GM10266 (cell line): ENCODE results near the gene RPAP3.

Experiments used
- DNase-seq: peaks from one replicate; pipeline ENCODE4 v3.0.0; 2012; ENCODE audit errors: extremely low spot score
- TF ChIP-seq, protein P1 (sequence below): IDR thresholded peaks from 2 replicates; pipeline ENCODE4 v1.5.1; 2012; ENCODE audit warnings: mild to moderate bottlenecking, low read depth; ENCODE audit not compliant: control insufficient read depth, insufficient read depth; ENCODE audit errors: missing control alignments

Gene RPAP3

DNA sequence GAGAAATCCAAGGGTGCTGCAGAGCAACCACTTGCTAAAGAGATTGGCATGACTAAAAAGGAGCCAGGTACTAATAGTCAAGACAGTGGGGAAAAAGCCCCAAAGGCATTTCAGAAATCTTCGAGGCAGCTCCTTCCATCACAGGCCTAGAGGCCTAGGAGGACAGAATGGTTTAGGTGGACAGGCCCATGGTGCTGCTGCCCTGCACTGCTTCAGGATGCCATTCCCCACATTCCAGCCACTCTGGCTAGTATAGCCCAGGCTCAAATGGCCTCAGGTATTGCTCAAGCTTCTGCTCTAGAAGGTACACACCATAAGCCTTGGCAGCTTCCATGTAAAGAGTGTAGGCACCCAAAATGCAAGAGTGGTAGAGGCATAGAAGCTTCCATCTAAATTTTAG is 92.9 kb downstream of the RPAP3 start:
- no peak for DNase-seq
- TF ChIP-seq, protein P1, sequence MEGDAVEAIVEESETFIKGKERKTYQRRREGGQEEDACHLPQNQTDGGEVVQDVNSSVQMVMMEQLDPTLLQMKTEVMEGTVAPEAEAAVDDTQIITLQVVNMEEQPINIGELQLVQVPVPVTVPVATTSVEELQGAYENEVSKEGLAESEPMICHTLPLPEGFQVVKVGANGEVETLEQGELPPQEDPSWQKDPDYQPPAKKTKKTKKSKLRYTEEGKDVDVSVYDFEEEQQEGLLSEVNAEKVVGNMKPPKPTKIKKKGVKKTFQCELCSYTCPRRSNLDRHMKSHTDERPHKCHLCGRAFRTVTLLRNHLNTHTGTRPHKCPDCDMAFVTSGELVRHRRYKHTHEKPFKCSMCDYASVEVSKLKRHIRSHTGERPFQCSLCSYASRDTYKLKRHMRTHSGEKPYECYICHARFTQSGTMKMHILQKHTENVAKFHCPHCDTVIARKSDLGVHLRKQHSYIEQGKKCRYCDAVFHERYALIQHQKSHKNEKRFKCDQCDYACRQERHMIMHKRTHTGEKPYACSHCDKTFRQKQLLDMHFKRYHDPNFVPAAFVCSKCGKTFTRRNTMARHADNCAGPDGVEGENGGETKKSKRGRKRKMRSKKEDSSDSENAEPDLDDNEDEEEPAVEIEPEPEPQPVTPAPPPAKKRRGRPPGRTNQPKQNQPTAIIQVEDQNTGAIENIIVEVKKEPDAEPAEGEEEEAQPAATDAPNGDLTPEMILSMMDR: no peak

- TF ChIP-seq, protein P1: no peak
- no peak for DNase-seq
Measured at GRCh38 chr12:47611906-47612305, 93.9 kb downstream of the RPAP3 start.
